ENCODE data around the gene CEP192.

The CEP192 gene

DNA sequence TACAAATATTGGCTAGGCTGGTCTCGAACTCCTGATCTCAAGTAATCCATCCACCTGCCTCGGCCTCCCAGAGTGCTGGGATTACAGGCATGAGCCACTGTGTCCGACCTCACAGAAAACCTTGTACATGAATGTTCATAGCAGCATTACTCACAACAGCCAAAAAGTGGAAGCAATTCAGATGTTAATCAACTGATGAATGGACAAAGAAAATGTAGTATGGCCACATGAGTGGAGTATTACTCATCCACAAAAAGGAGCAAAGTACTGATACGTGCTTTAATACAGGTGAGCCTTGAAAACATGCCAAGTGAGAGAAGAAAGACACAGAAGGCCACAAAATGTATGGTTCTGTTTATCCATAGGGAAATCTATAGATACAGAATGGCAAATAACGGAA lies 20.6 kb downstream of the CEP192 start:
- no peak for TF ChIP-seq CEBPB (IDR thresholded peaks at IDR 0.05)
- no peak for TF ChIP-seq NFIC (IDR thresholded peaks at IDR 0.05)
- no peak for TF ChIP-seq EP300 (IDR thresholded peaks at IDR 0.05; ENCODE audit: borderline replicate concordance)
- no peak for TF ChIP-seq RAD21 (IDR thresholded peaks at IDR 0.05; ENCODE audit: low read depth)
- no peak for TF ChIP-seq ZBTB7A (IDR thresholded peaks at IDR 0.05; ENCODE audit: low read depth)
- no peak for TF ChIP-seq FOXM1 (IDR thresholded peaks at IDR 0.05; ENCODE audit: borderline replicate concordance, low read depth)
- TF ChIP-seq MAX (IDR thresholded peaks at IDR 0.05) = no peak
- TF ChIP-seq USF1 (IDR thresholded peaks at IDR 0.05) = no peak
- TF ChIP-seq TCF12 (IDR thresholded peaks at IDR 0.05; ENCODE audit: low read depth) = no peak
- no peak for TF ChIP-seq EGR1 (IDR thresholded peaks at IDR 0.05)

- TF ChIP-seq EP300 (IDR thresholded peaks at IDR 0.05; ENCODE audit: borderline replicate concordance) (no peak), MAX (IDR thresholded peaks at IDR 0.05) (no peak), CEBPB (IDR thresholded peaks at IDR 0.05) (no peak), TEAD4 (IDR thresholded peaks at IDR 0.05) (no peak), EGR1 (IDR thresholded peaks at IDR 0.05) (no peak), TCF12 (IDR thresholded peaks at IDR 0.05; ENCODE audit: low read depth) (no peak), TAF1 (IDR thresholded peaks at IDR 0.05; ENCODE audit: low read depth) (no peak), FOXM1 (IDR thresholded peaks at IDR 0.05; ENCODE audit: borderline replicate concordance, low read depth) (no peak), NFIC (IDR thresholded peaks at IDR 0.05) (no peak), YY1 (IDR thresholded peaks at IDR 0.05; ENCODE audit: low read depth) (no peak), ZBTB7A (IDR thresholded peaks at IDR 0.05; ENCODE audit: low read depth) (no peak), CREB1 (IDR thresholded peaks at IDR 0.05; ENCODE audit: low read depth) (no peak), USF1 (IDR thresholded peaks at IDR 0.05) (no peak), RAD21 (IDR thresholded peaks at IDR 0.05; ENCODE audit: low read depth) (no peak)
- TF ChIP-seq, protein P1, sequence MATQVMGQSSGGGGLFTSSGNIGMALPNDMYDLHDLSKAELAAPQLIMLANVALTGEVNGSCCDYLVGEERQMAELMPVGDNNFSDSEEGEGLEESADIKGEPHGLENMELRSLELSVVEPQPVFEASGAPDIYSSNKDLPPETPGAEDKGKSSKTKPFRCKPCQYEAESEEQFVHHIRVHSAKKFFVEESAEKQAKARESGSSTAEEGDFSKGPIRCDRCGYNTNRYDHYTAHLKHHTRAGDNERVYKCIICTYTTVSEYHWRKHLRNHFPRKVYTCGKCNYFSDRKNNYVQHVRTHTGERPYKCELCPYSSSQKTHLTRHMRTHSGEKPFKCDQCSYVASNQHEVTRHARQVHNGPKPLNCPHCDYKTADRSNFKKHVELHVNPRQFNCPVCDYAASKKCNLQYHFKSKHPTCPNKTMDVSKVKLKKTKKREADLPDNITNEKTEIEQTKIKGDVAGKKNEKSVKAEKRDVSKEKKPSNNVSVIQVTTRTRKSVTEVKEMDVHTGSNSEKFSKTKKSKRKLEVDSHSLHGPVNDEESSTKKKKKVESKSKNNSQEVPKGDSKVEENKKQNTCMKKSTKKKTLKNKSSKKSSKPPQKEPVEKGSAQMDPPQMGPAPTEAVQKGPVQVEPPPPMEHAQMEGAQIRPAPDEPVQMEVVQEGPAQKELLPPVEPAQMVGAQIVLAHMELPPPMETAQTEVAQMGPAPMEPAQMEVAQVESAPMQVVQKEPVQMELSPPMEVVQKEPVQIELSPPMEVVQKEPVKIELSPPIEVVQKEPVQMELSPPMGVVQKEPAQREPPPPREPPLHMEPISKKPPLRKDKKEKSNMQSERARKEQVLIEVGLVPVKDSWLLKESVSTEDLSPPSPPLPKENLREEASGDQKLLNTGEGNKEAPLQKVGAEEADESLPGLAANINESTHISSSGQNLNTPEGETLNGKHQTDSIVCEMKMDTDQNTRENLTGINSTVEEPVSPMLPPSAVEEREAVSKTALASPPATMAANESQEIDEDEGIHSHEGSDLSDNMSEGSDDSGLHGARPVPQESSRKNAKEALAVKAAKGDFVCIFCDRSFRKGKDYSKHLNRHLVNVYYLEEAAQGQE (IDR thresholded peaks at IDR 0.05; ENCODE audit: low read depth) = no peak
Measured at GRCh38 chr18:13014232-13014631, 23.1 kb downstream of the CEP192 start.

DNA sequence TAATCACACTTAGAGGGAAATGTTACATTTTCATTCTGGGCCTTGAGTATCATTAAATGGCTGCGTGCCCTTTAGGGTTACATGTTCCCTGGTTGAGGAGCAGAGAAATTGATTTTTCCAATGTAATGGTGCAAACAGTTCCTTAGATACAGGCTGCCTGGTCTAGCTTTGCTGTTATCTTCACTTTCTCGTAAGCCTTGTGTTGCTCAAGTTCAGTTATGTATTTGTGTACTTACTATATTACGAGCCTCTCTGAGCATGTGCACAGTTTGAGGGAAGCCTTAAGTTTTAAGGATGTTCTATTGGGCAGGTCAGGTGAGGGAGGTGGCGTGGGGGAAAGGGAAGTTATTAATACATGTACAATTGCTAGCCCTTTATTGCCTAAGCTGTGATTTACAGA lies 23.7 kb downstream of the CEP192 start:
- no peak for TF ChIP-seq CREB1 (IDR thresholded peaks at IDR 0.05; ENCODE audit: low read depth)
- TF ChIP-seq EGR1 (IDR thresholded peaks at IDR 0.05) = no peak
- TF ChIP-seq NFIC (IDR thresholded peaks at IDR 0.05) = no peak
- TF ChIP-seq USF1 (IDR thresholded peaks at IDR 0.05) = no peak
- TF ChIP-seq YY1 (IDR thresholded peaks at IDR 0.05; ENCODE audit: low read depth) = no peak
- no peak for TF ChIP-seq CEBPB (IDR thresholded peaks at IDR 0.05)
- TF ChIP-seq, protein P1 (IDR thresholded peaks at IDR 0.05; ENCODE audit: low read depth) = no peak
- TF ChIP-seq FOXM1 (IDR thresholded peaks at IDR 0.05; ENCODE audit: borderline replicate concordance, low read depth) = no peak
- TF ChIP-seq RAD21 (IDR thresholded peaks at IDR 0.05; ENCODE audit: low read depth) = no peak
- no peak for TF ChIP-seq TEAD4 (IDR thresholded peaks at IDR 0.05)
- TF ChIP-seq EP300 (IDR thresholded peaks at IDR 0.05; ENCODE audit: borderline replicate concordance) = no peak
- TF ChIP-seq TCF12 (IDR thresholded peaks at IDR 0.05; ENCODE audit: low read depth) = no peak

DNA sequence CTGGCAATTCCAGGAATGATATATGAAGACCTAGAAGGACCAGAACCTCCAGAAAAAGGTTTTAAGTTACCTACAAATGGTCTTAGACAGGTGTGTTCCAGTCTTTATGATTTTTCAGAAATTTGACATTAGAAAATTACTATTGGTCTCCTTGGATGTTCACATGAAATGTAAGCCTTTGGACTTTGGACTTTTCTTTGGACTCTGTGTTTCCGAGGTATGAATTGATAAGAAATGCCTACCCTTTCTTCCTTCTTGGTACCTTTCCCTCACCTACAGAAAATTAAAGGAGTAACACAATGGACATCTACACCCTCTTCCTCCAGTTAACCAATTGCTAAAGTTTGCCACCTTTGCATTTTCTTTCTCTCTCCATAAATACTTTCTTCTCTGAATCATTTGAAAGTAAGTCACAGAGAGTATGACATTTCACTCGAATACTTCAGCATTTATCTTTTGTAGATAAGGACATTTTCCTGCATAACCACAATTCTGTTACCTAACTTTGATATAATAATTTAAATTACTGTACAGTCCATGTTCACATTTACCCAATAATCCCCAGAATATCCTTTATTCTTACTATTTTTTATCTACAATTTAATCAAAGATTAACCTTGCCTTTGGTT lies 26.2 kb downstream of the CEP192 start:
- TF ChIP-seq RAD21 (IDR thresholded peaks at IDR 0.05; ENCODE audit: low read depth) (no peak), TAF1 (IDR thresholded peaks at IDR 0.05; ENCODE audit: low read depth) (no peak), MAX (IDR thresholded peaks at IDR 0.05) (no peak), EP300 (IDR thresholded peaks at IDR 0.05; ENCODE audit: borderline replicate concordance) (no peak), TEAD4 (IDR thresholded peaks at IDR 0.05) (no peak), NFIC (IDR thresholded peaks at IDR 0.05) (no peak), CEBPB (IDR thresholded peaks at IDR 0.05) (no peak), TCF12 (IDR thresholded peaks at IDR 0.05; ENCODE audit: low read depth) (no peak), FOXM1 (IDR thresholded peaks at IDR 0.05; ENCODE audit: borderline replicate concordance, low read depth) (no peak), EGR1 (IDR thresholded peaks at IDR 0.05) (no peak), ZBTB7A (IDR thresholded peaks at IDR 0.05; ENCODE audit: low read depth) (no peak), USF1 (IDR thresholded peaks at IDR 0.05) (no peak), CREB1 (IDR thresholded peaks at IDR 0.05; ENCODE audit: low read depth) (no peak), YY1 (IDR thresholded peaks at IDR 0.05; ENCODE audit: low read depth) (no peak)
- TF ChIP-seq, protein P1 (IDR thresholded peaks at IDR 0.05; ENCODE audit: low read depth) = no peak
